HEK293T (cell line): ENCODE measurements around the gene CD109.

Experiments
- BHLHE40 ChIP-seq: fragments of 450-650 bp; IDR thresholded peaks from 2 replicates; pipeline ENCODE4 v1.6.1; 2016; ENCODE audit warnings: mild to moderate bottlenecking, moderate library complexity, borderline replicate concordance
- FOXA1 ChIP-seq: fragments of 450-650 bp; IDR thresholded peaks from 2 replicates; pipeline ENCODE4 v1.6.1; 2016; ENCODE audit warnings: mild to moderate bottlenecking
- L3MBTL2 ChIP-seq: fragments of 450-650 bp; conservative IDR thresholded peaks from 2 replicates; pipeline ENCODE4 v1.6.1; 2016; ENCODE audit warnings: mild to moderate bottlenecking

- no peak for TF ChIP-seq FOXA1
- no peak for TF ChIP-seq L3MBTL2
- no peak for TF ChIP-seq BHLHE40
Measured at GRCh38 chr6:73747289-73747688, 51.3 kb downstream of the CD109 start.
